ENCODE measurements around the gene TP73. TPM values are rescaled to one million over a fixed set of nuclear protein-coding genes. Genes with fewer than 3 reads are reported as not detected.

Gene TP73
- total RNA-seq, 1 experiment from 2014 or later: 10.0 TPM

DNA sequence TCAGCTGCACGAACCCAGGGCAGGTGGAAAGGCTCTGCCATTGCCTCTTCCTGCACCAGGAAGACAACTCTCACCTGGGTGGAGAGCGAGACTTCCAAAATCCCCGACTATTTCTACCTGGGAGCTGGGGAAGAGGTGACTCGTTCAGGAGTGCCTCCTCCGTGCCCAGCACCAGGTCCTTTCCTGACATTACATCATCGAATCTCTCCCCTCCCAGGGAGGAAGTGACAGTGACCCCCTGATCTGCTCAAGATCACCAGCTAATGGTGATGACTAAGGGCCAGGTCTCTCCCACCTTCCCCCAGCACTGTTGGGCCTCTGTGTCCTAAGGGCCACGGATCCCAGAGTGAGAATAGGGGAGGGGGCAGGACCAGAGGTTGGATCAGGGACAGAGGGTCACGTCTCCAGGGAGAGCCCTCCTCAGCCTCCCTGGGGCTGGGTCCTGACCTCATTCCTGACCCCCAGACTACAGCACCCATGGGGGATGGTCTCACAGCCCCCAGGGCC lies 47.8 kb upstream of the TP73 start:
- BruUV-seq (replicated peaks): no TSS peak
- no peak overlapping the region for H3K27ac ChIP-seq (ENCODE audit: low read depth, low read length, poor library complexity, severe bottlenecking)
- no peak overlapping the region for H3K4me3 ChIP-seq (ENCODE audit: low read depth, low read length, poor library complexity, severe bottlenecking)
- H3K27me3 ChIP-seq (replicated peaks; ENCODE audit: insufficient read depth, low read depth, low read length, poor library complexity): no peaks in the 10 kb centered on the region
- H3K9me3 ChIP-seq (ENCODE audit: low read depth, low read length, poor library complexity, severe bottlenecking): no peaks in the 10 kb centered on the region
- H3K36me3 ChIP-seq (ENCODE audit: insufficient read depth, low read length, poor library complexity, severe bottlenecking): no peaks in the 10 kb centered on the region
- peaks cover 2% of the 10 kb centered on the region for H3K4me1 ChIP-seq (ENCODE audit: insufficient read depth, low read length, poor library complexity, severe bottlenecking)
- TF ChIP-seq EZH2 (IDR thresholded peaks at IDR 0.05; ENCODE audit: borderline replicate concordance, low read depth, low read length, poor library complexity, severe bottlenecking): no peak
- TF ChIP-seq, protein P1, sequence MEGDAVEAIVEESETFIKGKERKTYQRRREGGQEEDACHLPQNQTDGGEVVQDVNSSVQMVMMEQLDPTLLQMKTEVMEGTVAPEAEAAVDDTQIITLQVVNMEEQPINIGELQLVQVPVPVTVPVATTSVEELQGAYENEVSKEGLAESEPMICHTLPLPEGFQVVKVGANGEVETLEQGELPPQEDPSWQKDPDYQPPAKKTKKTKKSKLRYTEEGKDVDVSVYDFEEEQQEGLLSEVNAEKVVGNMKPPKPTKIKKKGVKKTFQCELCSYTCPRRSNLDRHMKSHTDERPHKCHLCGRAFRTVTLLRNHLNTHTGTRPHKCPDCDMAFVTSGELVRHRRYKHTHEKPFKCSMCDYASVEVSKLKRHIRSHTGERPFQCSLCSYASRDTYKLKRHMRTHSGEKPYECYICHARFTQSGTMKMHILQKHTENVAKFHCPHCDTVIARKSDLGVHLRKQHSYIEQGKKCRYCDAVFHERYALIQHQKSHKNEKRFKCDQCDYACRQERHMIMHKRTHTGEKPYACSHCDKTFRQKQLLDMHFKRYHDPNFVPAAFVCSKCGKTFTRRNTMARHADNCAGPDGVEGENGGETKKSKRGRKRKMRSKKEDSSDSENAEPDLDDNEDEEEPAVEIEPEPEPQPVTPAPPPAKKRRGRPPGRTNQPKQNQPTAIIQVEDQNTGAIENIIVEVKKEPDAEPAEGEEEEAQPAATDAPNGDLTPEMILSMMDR (conservative IDR thresholded peaks at IDR 0.05; ENCODE audit: low read depth, low read length): no peak
- ChIA-PET POLR2A (ENCODE audit: low non-redundant PET) (no interaction called here), CTCF (no interaction called here)
- DNase-seq (ENCODE audit: low spot score): no peak
- intact Hi-C loops (cut with micrococcal nuclease; ENCODE audit: unreplicated experiment): no loop called here

DNA sequence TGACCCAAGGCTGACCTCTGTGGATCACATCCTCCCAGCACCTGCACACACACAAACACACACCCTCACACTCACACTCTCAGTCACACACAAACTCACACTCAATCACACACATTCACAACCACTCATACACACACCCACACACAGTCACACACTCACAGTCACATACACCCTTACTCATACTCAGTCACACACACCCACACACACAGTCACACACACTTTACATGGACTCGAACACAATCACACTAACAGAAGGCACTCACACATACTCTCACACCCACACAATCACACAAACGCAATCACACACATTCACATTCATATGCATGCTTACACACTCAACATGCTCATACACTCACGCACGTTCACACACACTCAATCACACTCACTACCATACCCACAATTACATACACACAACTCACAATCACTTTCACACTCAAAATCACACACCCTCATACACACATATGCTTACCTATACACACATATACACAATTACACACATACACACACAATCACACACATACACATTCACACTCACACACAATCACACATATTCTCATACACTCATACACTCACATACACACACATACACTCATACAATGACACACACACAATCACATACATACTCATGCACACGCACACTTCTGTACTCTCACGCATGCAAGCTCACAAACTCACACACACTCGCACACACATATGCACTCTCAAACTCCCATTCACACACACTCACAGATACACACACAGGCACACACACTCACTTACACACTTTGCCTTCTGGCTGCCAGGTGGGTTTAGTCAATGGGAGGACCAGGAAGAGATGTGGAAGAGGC lies 47.1 kb upstream of the TP73 start:
- intact Hi-C loops (cut with micrococcal nuclease; ENCODE audit: unreplicated experiment): no loop called here
- no peak for TF ChIP-seq EZH2 (IDR thresholded peaks at IDR 0.05; ENCODE audit: borderline replicate concordance, low read depth, low read length, poor library complexity, severe bottlenecking)
- TF ChIP-seq, protein P1 (conservative IDR thresholded peaks at IDR 0.05; ENCODE audit: low read depth, low read length): no peak
- no peaks in the 10 kb centered on the region for H3K27me3 ChIP-seq (replicated peaks; ENCODE audit: insufficient read depth, low read depth, low read length, poor library complexity)
- no peak overlapping the region for H3K4me3 ChIP-seq (ENCODE audit: low read depth, low read length, poor library complexity, severe bottlenecking)
- H3K9me3 ChIP-seq (ENCODE audit: low read depth, low read length, poor library complexity, severe bottlenecking): no peaks in the 10 kb centered on the region
- DNase-seq (ENCODE audit: low spot score): no peak
- no peak overlapping the region for H3K27ac ChIP-seq (ENCODE audit: low read depth, low read length, poor library complexity, severe bottlenecking)
- POLR2A ChIA-PET (ENCODE audit: low non-redundant PET): no interaction called here
- CTCF ChIA-PET: no interaction called here
- H3K36me3 ChIP-seq (ENCODE audit: insufficient read depth, low read length, poor library complexity, severe bottlenecking): no peaks in the 10 kb centered on the region
- BruUV-seq (replicated peaks): no TSS peak
- H3K4me1 ChIP-seq (ENCODE audit: insufficient read depth, low read length, poor library complexity, severe bottlenecking): peaks cover 8% of the 10 kb centered on the region

DNA sequence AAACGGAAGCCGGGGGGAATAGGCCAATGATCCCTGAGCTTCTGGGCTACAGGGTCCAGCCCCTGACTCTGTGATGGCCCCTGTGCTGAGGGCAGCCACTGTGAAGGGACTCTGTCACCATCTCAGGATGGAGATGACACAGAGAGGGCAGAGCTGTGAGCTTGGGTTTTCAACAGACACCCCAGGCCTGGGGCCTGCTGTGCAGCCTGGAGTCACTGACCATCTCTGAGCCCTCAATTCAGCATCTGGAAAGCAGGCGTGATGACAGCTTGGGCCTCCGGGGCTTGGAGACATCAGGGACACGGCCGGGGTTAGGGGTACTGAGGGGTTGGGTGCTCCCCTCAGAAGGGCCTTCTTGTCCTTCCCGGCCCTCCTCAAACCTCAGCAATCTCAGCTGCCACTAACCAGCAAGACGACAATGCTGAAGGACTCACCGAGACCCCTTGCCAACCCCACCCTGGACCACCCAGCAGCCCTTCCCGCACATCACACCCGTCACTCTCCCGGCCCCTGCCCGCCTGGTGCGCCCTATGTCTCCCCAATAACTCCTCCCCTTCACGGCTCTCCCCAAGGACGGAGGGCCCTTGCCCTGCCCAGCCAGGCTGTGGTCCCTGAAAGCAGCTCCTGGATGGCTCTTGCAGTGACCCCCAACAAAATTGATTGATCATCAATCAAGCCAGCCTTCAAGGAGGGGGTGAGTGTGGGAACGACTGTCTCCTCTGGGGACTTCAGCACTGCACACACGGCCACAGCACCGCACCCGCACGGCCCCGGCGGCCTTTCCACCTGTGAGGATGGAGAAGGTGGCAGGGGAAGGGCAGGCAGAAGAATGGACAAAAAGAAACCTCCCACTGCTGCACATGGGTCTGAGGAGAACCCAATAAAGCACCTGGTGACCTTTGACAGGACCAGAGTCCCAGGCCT lies 45.3 kb upstream of the TP73 start:
- no peaks in the 10 kb centered on the region for H3K9me3 ChIP-seq (ENCODE audit: low read depth, low read length, poor library complexity, severe bottlenecking)
- H3K4me1 ChIP-seq (ENCODE audit: insufficient read depth, low read length, poor library complexity, severe bottlenecking): peaks cover 8% of the 10 kb centered on the region
- no peaks in the 10 kb centered on the region for H3K27me3 ChIP-seq (replicated peaks; ENCODE audit: insufficient read depth, low read depth, low read length, poor library complexity)
- no peak for DNase-seq (ENCODE audit: low spot score)
- no peak overlapping the region for H3K4me3 ChIP-seq (ENCODE audit: low read depth, low read length, poor library complexity, severe bottlenecking)
- BruUV-seq (replicated peaks): no TSS peak
- ChIA-PET POLR2A (ENCODE audit: low non-redundant PET) (no interaction called here), CTCF (interaction anchor here (1.2 kb wide), 1 partner anchor 89 kb away, joined by 4 read pairs; no protein-coding TSS in a partner anchor)
- intact Hi-C loops (cut with micrococcal nuclease; ENCODE audit: unreplicated experiment): no loop called here
- TF ChIP-seq EZH2 (IDR thresholded peaks at IDR 0.05; ENCODE audit: borderline replicate concordance, low read depth, low read length, poor library complexity, severe bottlenecking): no peak
- TF ChIP-seq, protein P1 (conservative IDR thresholded peaks at IDR 0.05; ENCODE audit: low read depth, low read length): no peak
- H3K27ac ChIP-seq (ENCODE audit: low read depth, low read length, poor library complexity, severe bottlenecking): no peak overlapping the region
- H3K36me3 ChIP-seq (ENCODE audit: insufficient read depth, low read length, poor library complexity, severe bottlenecking): no peaks in the 10 kb centered on the region

Measured in A673 (cell line).